ENCODE data around the gene IQSEC3.
A peak's percentile ranks its signal among the peaks of the same experiment; 100 is the strongest.
"Not testable (repeated sequence)": the region's sequence is repeated elsewhere in the genome, so short reads cannot be mapped to it uniquely, and the experiment has no call there.

Gene IQSEC3

DNA sequence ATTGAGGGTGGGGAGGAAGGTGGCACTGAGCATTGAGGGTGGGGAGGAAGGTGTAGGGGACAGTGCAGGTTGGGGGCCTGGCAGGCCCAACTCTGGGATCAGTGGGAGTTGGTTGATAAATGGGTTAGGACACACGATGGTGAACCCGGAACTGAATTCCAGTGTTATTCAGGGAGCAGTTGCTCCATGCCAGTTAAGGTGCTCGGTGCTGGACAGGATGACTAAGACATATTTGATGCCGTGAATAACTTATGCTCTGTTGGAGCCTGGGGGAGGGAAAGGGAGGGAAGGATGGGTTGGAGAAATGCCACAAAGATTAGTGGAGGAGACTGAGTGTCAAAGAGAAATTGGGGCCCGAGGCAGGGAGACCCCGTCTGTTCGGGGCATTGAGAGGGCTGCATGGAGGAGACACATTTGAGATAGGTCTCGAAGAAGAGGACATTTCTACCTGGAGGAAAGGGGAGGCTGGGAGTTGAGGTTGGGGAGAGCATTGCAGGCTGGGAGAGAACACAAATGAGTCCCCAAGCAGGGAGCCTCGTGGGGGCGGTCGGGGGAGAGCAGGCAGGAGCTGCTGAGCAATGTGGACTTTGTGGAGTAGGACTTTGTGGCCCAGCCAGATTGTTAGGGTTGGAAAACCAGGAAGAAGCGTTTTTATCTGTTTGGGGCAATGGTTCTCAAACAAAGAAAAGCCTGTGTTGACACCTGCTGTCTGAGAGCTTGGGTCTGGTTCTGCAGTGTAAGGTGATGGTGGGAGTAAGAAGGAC is 65.3 kb downstream of the IQSEC3 start:
- Histone ChIP-seq H3K4me1 (ENCODE audit: control insufficient read depth in 2 of 2, insufficient read depth in 1 of 2, low read depth in 1 of 2, low read length in 2 of 2) (peaks cover 0 to 11% of the 10 kb centered on the region in 2 donors), H2AFZ (ENCODE audit: low read length) (no peak overlapping the region), H3K9ac (ENCODE audit: low read depth, low read length, poor library complexity) (no peak overlapping the region), H2BK15ac (ENCODE audit: low read length) (no peak overlapping the region), H2BK12ac (ENCODE audit: low read length) (no peak overlapping the region), H3K36me3 (replicated peaks in 1 of 2; ENCODE audit: control insufficient read depth in 2 of 2, insufficient read depth in 2 of 2, low read length in 2 of 2) (no peaks in the 10 kb centered on the region), H3K14ac (ENCODE audit: low read length) (peak overlapping the region; percentile 66), H3K27me3 (ENCODE audit: control insufficient read depth in 3 of 3, insufficient read depth in 3 of 3, low read depth in 1 of 3, low read length in 3 of 3) (peaks cover 0 to 36% (median 0%) of the 10 kb centered on the region in 3 experiments), H2BK5ac (ENCODE audit: low read length) (peak overlapping the region; percentile 16), H3K79me1 (ENCODE audit: low read depth, low read length) (no peaks in the 10 kb centered on the region), H3K4me3 (ENCODE audit: low read length in 2 of 2) (no peak overlapping the region), H3K18ac (ENCODE audit: low read length) (peak overlapping the region; percentile 28), H2BK120ac (ENCODE audit: low read depth, low read length) (no peak overlapping the region), H3K4ac (ENCODE audit: low read length) (no peak overlapping the region), H2AK5ac (ENCODE audit: low read depth, low read length) (peak overlapping the region; percentile 61), H3K4me2 (ENCODE audit: insufficient read depth, low read length, poor library complexity, severe bottlenecking) (no peak overlapping the region), H4K8ac (ENCODE audit: low read depth, low read length) (no peak overlapping the region), H3K27ac (replicated peaks; ENCODE audit: low read length) (no peak overlapping the region), H4K91ac (ENCODE audit: low read depth, low read length, poor library complexity) (no peak overlapping the region), H3K9me3 (replicated peaks in 1 of 2; ENCODE audit: control insufficient read depth in 2 of 2, insufficient read depth in 1 of 2, low read depth in 1 of 2, low read length in 2 of 2) (no peaks in the 10 kb centered on the region), H3K23ac (ENCODE audit: low read depth, low read length, poor library complexity) (no peak overlapping the region)
- no peak for DNase-seq (ENCODE audit: low spot score)
- no CpG with 5 or more reads among the region's 12 CpGs for WGBS, 2 donors (ENCODE audit: extremely low coverage in 2 of 2, insufficient read length in 2 of 2, insufficient replicate concordance in 1 of 2)

DNA sequence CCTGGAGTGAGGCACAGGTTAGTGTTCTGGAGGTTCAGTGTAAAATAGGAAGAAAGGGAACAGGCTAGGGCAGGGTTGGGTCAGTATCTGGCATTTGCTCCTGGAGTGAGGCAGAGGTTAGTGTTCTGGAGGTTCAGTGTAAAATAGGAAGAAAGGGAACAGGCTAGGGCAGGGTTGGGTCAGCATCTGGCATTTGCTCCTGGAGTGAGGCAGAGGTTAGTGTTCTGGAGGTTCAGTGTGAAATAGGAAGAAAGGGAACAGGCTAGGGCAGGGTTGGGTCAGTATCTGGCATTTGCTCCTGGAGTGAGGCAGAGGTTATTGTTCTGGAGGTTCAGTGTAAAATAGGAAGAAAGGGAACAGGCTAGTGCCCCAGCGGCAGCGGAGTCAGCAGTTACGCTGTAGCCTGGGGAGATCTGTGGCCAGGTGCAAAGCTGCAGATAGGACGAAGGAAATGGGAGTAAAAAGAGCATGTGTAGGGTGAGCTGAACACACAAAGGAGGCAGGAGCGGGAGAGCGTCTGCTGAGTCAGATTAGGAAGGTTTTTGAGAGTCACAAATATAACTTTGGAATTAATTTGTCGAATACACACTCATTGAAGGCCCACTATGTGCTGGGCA is 67.2 kb downstream of the IQSEC3 start:
- not testable (repeated sequence) for H3K4me2 ChIP-seq (ENCODE audit: insufficient read depth, low read length, poor library complexity, severe bottlenecking); H2AK5ac ChIP-seq (ENCODE audit: low read depth, low read length); H3K14ac ChIP-seq (ENCODE audit: low read length); H3K27ac ChIP-seq (replicated peaks; ENCODE audit: low read length); H3K9ac ChIP-seq (ENCODE audit: low read depth, low read length, poor library complexity); H4K91ac ChIP-seq (ENCODE audit: low read depth, low read length, poor library complexity); DNase-seq (ENCODE audit: low spot score); H3K9me3 ChIP-seq (replicated peaks in 1 of 2; ENCODE audit: control insufficient read depth in 2 of 2, insufficient read depth in 1 of 2, low read depth in 1 of 2, low read length in 2 of 2); H2AFZ ChIP-seq (ENCODE audit: low read length); H3K4ac ChIP-seq (ENCODE audit: low read length); H3K79me1 ChIP-seq (ENCODE audit: low read depth, low read length); H2BK5ac ChIP-seq (ENCODE audit: low read length); H2BK12ac ChIP-seq (ENCODE audit: low read length); H3K18ac ChIP-seq (ENCODE audit: low read length); H3K36me3 ChIP-seq (replicated peaks in 1 of 2; ENCODE audit: control insufficient read depth in 2 of 2, insufficient read depth in 2 of 2, low read length in 2 of 2); H4K8ac ChIP-seq (ENCODE audit: low read depth, low read length); H3K23ac ChIP-seq (ENCODE audit: low read depth, low read length, poor library complexity); H2BK120ac ChIP-seq (ENCODE audit: low read depth, low read length)
- H3K27me3 ChIP-seq (ENCODE audit: control insufficient read depth in 3 of 3, insufficient read depth in 3 of 3, low read depth in 1 of 3, low read length in 3 of 3): peaks cover 0 to 29% (median 6%) of the 10 kb centered on the region in 3 experiments
- H3K4me1 ChIP-seq (ENCODE audit: control insufficient read depth in 2 of 2, insufficient read depth in 1 of 2, low read depth in 1 of 2, low read length in 2 of 2): peaks cover 0 to 11% of the 10 kb centered on the region in 2 donors
- H3K4me3 ChIP-seq (ENCODE audit: low read length in 2 of 2): peak overlapping the region in 1 of 2 donors; percentile 35
- peak overlapping the region; percentile 35 for H2BK15ac ChIP-seq (ENCODE audit: low read length)
- no CpG with 5 or more reads among the region's 7 CpGs for WGBS, 2 donors (ENCODE audit: extremely low coverage in 2 of 2, insufficient read length in 2 of 2, insufficient replicate concordance in 1 of 2)

DNA sequence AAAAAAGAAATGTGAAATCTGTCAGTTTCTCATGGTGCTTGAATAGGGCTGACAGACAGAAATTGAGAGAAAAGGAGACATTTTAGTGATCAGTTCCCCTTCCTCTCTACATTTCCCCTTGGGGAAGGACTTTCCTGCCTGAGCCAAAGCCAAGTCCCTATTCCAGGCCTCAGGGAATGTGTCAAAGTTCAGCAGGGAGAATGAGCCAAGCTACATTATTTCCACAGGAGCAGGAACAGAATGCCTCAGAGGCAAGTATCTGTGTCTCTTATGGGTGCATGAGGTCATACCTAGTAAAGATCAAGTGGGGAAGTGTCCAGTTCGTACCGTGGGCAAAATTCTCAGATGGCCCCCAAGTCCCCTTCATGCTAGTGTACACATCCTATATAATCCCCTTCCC is 68.6 kb downstream of the IQSEC3 start:
- H3K18ac ChIP-seq (ENCODE audit: low read length): no peak overlapping the region
- H3K14ac ChIP-seq (ENCODE audit: low read length): no peak overlapping the region
- H2AFZ ChIP-seq (ENCODE audit: low read length): no peak overlapping the region
- no peak overlapping the region for H4K8ac ChIP-seq (ENCODE audit: low read depth, low read length)
- no peak overlapping the region for H2AK5ac ChIP-seq (ENCODE audit: low read depth, low read length)
- no peak overlapping the region for H3K4me2 ChIP-seq (ENCODE audit: insufficient read depth, low read length, poor library complexity, severe bottlenecking)
- no peaks in the 10 kb centered on the region for H3K79me1 ChIP-seq (ENCODE audit: low read depth, low read length)
- WGBS, 2 donors (ENCODE audit: extremely low coverage in 2 of 2, insufficient read length in 2 of 2, insufficient replicate concordance in 1 of 2): no CpG with 5 or more reads among the region's 2 CpGs
- no peak overlapping the region for H2BK12ac ChIP-seq (ENCODE audit: low read length)
- H3K9me3 ChIP-seq (replicated peaks in 1 of 2; ENCODE audit: control insufficient read depth in 2 of 2, insufficient read depth in 1 of 2, low read depth in 1 of 2, low read length in 2 of 2): peaks cover 0 to 4% of the 10 kb centered on the region in 2 donors
- H2BK5ac ChIP-seq (ENCODE audit: low read length): no peak overlapping the region
- H3K4me3 ChIP-seq (ENCODE audit: low read length in 2 of 2): no peak overlapping the region
- H3K9ac ChIP-seq (ENCODE audit: low read depth, low read length, poor library complexity): no peak overlapping the region
- H3K36me3 ChIP-seq (replicated peaks in 1 of 2; ENCODE audit: control insufficient read depth in 2 of 2, insufficient read depth in 2 of 2, low read length in 2 of 2): no peaks in the 10 kb centered on the region
- no peak overlapping the region for H4K91ac ChIP-seq (ENCODE audit: low read depth, low read length, poor library complexity)
- H3K23ac ChIP-seq (ENCODE audit: low read depth, low read length, poor library complexity): no peak overlapping the region
- no peak overlapping the region for H2BK15ac ChIP-seq (ENCODE audit: low read length)
- H3K4ac ChIP-seq (ENCODE audit: low read length): no peak overlapping the region
- peaks cover 0 to 21% of the 10 kb centered on the region in 2 donors for H3K4me1 ChIP-seq (ENCODE audit: control insufficient read depth in 2 of 2, insufficient read depth in 1 of 2, low read depth in 1 of 2, low read length in 2 of 2)
- no peak overlapping the region for H2BK120ac ChIP-seq (ENCODE audit: low read depth, low read length)
- no peak overlapping the region for H3K27ac ChIP-seq (replicated peaks; ENCODE audit: low read length)
- H3K27me3 ChIP-seq (ENCODE audit: control insufficient read depth in 3 of 3, insufficient read depth in 3 of 3, low read depth in 1 of 3, low read length in 3 of 3): peaks cover 0 to 33% (median 16%) of the 10 kb centered on the region in 3 experiments
- no peak for DNase-seq (ENCODE audit: low spot score)

DNA sequence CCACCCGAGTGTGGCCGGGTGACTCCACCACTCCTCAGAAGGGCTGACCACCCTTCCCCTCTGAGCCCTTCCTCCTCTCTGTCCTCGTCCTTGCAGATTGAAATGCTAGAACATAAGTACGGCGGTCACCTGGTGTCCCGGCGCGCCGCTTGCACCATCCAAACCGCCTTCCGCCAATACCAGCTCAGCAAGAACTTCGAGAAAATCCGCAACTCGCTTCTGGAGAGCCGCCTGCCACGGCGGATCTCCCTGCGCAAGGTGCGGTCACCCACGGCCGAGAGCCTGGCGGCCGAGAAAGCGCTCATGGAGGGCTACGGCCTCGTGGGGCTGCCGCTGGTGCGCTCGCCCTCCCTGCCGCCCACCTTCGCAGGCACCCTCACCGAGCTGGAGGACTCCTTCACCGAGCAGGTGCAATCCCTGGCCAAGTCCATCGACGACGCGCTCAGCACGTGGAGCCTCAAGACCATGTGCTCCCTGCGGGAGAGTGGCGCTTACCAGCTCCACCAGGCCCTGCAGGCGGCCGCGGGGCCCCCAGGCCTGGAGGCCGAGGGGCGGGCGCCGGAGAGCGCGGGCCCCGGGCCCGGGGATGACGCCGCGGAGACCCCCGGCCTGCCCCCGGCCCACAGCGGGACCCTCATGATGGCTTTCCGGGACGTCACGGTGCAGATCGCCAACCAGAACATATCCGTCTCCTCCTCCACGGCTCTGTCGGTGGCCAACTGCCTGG is 71.8 kb downstream of the IQSEC3 start:
- DNase-seq (ENCODE audit: low spot score): no peak
- H2BK12ac ChIP-seq (ENCODE audit: low read length): peak overlapping the region; percentile 80

More for the DNA sequence above, 71.8 kb downstream of the IQSEC3 start:
- Histone ChIP-seq H3K79me1 (ENCODE audit: low read depth, low read length) (no peaks in the 10 kb centered on the region), H2BK120ac (ENCODE audit: low read depth, low read length) (no peak overlapping the region), H3K9ac (ENCODE audit: low read depth, low read length, poor library complexity) (peak overlapping the region; percentile 7), H3K36me3 (replicated peaks in 1 of 2; ENCODE audit: control insufficient read depth in 2 of 2, insufficient read depth in 2 of 2, low read length in 2 of 2) (no peaks in the 10 kb centered on the region), H2BK5ac (ENCODE audit: low read length) (no peak overlapping the region), H4K8ac (ENCODE audit: low read depth, low read length) (peak overlapping the region; percentile 74), H3K4me3 (ENCODE audit: low read length in 2 of 2) (peak overlapping the region in 1 of 2 donors; percentile 25), H3K9me3 (replicated peaks in 1 of 2; ENCODE audit: control insufficient read depth in 2 of 2, insufficient read depth in 1 of 2, low read depth in 1 of 2, low read length in 2 of 2) (peaks cover 0 to 4% of the 10 kb centered on the region in 2 donors), H3K4ac (ENCODE audit: low read length) (no peak overlapping the region), H3K14ac (ENCODE audit: low read length) (peak overlapping the region; percentile 58), H3K23ac (ENCODE audit: low read depth, low read length, poor library complexity) (peak overlapping the region; percentile 49), H3K27me3 (ENCODE audit: control insufficient read depth in 3 of 3, insufficient read depth in 3 of 3, low read depth in 1 of 3, low read length in 3 of 3) (peaks cover 0 to 46% (median 24%) of the 10 kb centered on the region in 3 experiments), H2BK15ac (ENCODE audit: low read length) (peak overlapping the region; percentile 1), H3K4me1 (ENCODE audit: control insufficient read depth in 2 of 2, insufficient read depth in 1 of 2, low read depth in 1 of 2, low read length in 2 of 2) (peaks cover 0 to 18% of the 10 kb centered on the region in 2 donors), H3K4me2 (ENCODE audit: insufficient read depth, low read length, poor library complexity, severe bottlenecking) (no peak overlapping the region), H4K91ac (ENCODE audit: low read depth, low read length, poor library complexity) (no peak overlapping the region), H3K18ac (ENCODE audit: low read length) (peak overlapping the region; percentile 96), H2AK5ac (ENCODE audit: low read depth, low read length) (peak overlapping the region; percentile 77), H3K27ac (replicated peaks; ENCODE audit: low read length) (no peak overlapping the region), H2AFZ (ENCODE audit: low read length) (no peak overlapping the region)
- no CpG with 5 or more reads among the region's 64 CpGs for WGBS, 2 donors (ENCODE audit: extremely low coverage in 2 of 2, insufficient read length in 2 of 2, insufficient replicate concordance in 1 of 2)

All from neuronal stem cell (in vitro differentiated cells).